Measurements from ENCODE around the gene DUS4L. TPM values are rescaled to one million over a fixed set of nuclear protein-coding genes. Genes with fewer than 3 reads are reported as not detected.

Gene DUS4L
- total RNA-seq, 1 experiment from 2014 or later, result 15.3 TPM

DNA sequence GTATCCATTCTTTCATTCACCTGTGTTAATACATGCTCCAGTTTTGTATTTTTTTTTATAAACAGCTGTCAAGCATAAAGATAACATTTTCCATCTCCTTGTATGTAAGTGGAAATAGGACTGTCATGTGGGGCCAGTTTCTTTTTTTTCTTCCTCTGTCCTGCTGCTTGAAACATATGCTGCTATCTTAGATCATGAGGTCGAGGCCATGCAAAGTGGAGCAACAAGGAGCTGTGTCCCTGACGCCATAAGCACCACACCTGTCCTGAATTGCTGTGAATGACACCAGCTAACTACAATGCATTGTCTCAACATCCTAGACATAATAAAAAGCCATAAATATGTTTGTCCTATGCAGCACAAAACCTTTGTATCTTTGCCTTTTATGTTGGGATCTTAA lies 59.1 kb downstream of the DUS4L start (continued):
- no peak for TF ChIP-seq FOXK1 (CRISPR knock-in tag; IDR thresholded peaks at IDR 0.05)
- TF ChIP-seq ELF4 (CRISPR knock-in tag; IDR thresholded peaks at IDR 0.05; ENCODE audit: low read depth), result no peak
- TF ChIP-seq GABPB1 (CRISPR knock-in tag; IDR thresholded peaks at IDR 0.05), result no peak
- no peak for TF ChIP-seq ETV6 (CRISPR knock-in tag; IDR thresholded peaks at IDR 0.05)
- TF ChIP-seq, protein P1, sequence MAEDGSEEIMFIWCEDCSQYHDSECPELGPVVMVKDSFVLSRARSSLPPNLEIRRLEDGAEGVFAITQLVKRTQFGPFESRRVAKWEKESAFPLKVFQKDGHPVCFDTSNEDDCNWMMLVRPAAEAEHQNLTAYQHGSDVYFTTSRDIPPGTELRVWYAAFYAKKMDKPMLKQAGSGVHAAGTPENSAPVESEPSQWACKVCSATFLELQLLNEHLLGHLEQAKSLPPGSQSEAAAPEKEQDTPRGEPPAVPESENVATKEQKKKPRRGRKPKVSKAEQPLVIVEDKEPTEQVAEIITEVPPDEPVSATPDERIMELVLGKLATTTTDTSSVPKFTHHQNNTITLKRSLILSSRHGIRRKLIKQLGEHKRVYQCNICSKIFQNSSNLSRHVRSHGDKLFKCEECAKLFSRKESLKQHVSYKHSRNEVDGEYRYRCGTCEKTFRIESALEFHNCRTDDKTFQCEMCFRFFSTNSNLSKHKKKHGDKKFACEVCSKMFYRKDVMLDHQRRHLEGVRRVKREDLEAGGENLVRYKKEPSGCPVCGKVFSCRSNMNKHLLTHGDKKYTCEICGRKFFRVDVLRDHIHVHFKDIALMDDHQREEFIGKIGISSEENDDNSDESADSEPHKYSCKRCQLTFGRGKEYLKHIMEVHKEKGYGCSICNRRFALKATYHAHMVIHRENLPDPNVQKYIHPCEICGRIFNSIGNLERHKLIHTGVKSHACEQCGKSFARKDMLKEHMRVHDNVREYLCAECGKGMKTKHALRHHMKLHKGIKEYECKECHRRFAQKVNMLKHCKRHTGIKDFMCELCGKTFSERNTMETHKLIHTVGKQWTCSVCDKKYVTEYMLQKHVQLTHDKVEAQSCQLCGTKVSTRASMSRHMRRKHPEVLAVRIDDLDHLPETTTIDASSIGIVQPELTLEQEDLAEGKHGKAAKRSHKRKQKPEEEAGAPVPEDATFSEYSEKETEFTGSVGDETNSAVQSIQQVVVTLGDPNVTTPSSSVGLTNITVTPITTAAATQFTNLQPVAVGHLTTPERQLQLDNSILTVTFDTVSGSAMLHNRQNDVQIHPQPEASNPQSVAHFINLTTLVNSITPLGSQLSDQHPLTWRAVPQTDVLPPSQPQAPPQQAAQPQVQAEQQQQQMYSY (CRISPR knock-in tag; IDR thresholded peaks at IDR 0.05), result no peak
- TF ChIP-seq, protein P2, sequence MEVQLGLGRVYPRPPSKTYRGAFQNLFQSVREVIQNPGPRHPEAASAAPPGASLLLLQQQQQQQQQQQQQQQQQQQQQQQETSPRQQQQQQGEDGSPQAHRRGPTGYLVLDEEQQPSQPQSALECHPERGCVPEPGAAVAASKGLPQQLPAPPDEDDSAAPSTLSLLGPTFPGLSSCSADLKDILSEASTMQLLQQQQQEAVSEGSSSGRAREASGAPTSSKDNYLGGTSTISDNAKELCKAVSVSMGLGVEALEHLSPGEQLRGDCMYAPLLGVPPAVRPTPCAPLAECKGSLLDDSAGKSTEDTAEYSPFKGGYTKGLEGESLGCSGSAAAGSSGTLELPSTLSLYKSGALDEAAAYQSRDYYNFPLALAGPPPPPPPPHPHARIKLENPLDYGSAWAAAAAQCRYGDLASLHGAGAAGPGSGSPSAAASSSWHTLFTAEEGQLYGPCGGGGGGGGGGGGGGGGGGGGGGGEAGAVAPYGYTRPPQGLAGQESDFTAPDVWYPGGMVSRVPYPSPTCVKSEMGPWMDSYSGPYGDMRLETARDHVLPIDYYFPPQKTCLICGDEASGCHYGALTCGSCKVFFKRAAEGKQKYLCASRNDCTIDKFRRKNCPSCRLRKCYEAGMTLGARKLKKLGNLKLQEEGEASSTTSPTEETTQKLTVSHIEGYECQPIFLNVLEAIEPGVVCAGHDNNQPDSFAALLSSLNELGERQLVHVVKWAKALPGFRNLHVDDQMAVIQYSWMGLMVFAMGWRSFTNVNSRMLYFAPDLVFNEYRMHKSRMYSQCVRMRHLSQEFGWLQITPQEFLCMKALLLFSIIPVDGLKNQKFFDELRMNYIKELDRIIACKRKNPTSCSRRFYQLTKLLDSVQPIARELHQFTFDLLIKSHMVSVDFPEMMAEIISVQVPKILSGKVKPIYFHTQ (CRISPR knock-in tag; IDR thresholded peaks at IDR 0.05), result no peak

DNA sequence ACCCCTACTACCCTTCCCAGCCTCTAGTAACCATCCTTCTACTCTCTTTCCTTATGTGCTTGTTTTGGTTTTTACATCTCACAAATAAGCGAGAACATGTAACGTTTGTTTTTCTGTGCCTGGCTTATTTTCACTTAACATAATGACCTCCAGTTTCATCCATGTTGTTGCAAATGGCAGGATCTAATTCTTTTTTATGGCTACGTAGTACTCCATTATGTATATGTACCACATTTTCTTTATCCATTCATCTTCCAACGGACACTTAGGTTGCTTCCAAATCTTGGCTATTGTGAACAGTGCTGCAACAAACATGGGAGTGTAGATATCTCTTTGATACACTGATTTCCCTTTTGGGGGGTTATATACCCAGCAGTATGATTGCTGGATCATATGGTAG lies 63.2 kb downstream of the DUS4L start:
- peaks cover 4% of the 10 kb centered on the region for H3K4me1 Mint-ChIP-seq
- peaks cover 7% of the 10 kb centered on the region for H3K9me3 Mint-ChIP-seq
- no peak for DNase-seq (ENCODE audit: low spot score)
- H3K36me3 Mint-ChIP-seq, result no peaks in the 10 kb centered on the region
- ChIA-PET POLR2A (no interaction called here), CTCF (no interaction called here)
- H3K4me3 Mint-ChIP-seq, result no peak overlapping the region
- ATAC-seq, result no peak
- H3K27me3 Mint-ChIP-seq (ENCODE audit: low read depth), result no peaks in the 10 kb centered on the region
- no peak overlapping the region for H3K27ac Mint-ChIP-seq
- TF ChIP-seq ELF4 (CRISPR knock-in tag; IDR thresholded peaks at IDR 0.05; ENCODE audit: low read depth), result no peak
- TF ChIP-seq ATF1 (CRISPR knock-in tag; IDR thresholded peaks at IDR 0.05), result no peak
- TF ChIP-seq, protein P3, sequence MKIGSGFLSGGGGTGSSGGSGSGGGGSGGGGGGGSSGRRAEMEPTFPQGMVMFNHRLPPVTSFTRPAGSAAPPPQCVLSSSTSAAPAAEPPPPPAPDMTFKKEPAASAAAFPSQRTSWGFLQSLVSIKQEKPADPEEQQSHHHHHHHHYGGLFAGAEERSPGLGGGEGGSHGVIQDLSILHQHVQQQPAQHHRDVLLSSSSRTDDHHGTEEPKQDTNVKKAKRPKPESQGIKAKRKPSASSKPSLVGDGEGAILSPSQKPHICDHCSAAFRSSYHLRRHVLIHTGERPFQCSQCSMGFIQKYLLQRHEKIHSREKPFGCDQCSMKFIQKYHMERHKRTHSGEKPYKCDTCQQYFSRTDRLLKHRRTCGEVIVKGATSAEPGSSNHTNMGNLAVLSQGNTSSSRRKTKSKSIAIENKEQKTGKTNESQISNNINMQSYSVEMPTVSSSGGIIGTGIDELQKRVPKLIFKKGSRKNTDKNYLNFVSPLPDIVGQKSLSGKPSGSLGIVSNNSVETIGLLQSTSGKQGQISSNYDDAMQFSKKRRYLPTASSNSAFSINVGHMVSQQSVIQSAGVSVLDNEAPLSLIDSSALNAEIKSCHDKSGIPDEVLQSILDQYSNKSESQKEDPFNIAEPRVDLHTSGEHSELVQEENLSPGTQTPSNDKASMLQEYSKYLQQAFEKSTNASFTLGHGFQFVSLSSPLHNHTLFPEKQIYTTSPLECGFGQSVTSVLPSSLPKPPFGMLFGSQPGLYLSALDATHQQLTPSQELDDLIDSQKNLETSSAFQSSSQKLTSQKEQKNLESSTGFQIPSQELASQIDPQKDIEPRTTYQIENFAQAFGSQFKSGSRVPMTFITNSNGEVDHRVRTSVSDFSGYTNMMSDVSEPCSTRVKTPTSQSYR (CRISPR knock-in tag; IDR thresholded peaks at IDR 0.05), result no peak
- no peak for TF ChIP-seq FOXJ3 (CRISPR knock-in tag; IDR thresholded peaks at IDR 0.05; ENCODE audit: borderline replicate concordance)
- TF ChIP-seq CBFB (CRISPR knock-in tag; IDR thresholded peaks at IDR 0.05; ENCODE audit: low read depth), result no peak
- TF ChIP-seq SMAD4 (CRISPR knock-in tag; IDR thresholded peaks at IDR 0.05), result no peak
- TF ChIP-seq, protein P4, sequence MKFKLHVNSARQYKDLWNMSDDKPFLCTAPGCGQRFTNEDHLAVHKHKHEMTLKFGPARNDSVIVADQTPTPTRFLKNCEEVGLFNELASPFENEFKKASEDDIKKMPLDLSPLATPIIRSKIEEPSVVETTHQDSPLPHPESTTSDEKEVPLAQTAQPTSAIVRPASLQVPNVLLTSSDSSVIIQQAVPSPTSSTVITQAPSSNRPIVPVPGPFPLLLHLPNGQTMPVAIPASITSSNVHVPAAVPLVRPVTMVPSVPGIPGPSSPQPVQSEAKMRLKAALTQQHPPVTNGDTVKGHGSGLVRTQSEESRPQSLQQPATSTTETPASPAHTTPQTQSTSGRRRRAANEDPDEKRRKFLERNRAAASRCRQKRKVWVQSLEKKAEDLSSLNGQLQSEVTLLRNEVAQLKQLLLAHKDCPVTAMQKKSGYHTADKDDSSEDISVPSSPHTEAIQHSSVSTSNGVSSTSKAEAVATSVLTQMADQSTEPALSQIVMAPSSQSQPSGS (CRISPR knock-in tag; IDR thresholded peaks at IDR 0.05; ENCODE audit: borderline replicate concordance, low read depth), result no peak
- no peak for TF ChIP-seq MXD4 (CRISPR knock-in tag; IDR thresholded peaks at IDR 0.05; ENCODE audit: borderline replicate concordance)
- TF ChIP-seq OVOL2 (CRISPR knock-in tag; IDR thresholded peaks at IDR 0.05; ENCODE audit: borderline replicate concordance), result no peak
- TF ChIP-seq, protein P5, sequence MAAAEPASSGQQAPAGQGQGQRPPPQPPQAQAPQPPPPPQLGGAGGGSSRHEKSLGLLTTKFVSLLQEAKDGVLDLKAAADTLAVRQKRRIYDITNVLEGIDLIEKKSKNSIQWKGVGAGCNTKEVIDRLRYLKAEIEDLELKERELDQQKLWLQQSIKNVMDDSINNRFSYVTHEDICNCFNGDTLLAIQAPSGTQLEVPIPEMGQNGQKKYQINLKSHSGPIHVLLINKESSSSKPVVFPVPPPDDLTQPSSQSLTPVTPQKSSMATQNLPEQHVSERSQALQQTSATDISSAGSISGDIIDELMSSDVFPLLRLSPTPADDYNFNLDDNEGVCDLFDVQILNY (CRISPR knock-in tag; IDR thresholded peaks at IDR 0.05), result no peak
- TF ChIP-seq GTF2I (CRISPR knock-in tag; conservative IDR thresholded peaks at IDR 0.05), result no peak
- TF ChIP-seq, protein P6, sequence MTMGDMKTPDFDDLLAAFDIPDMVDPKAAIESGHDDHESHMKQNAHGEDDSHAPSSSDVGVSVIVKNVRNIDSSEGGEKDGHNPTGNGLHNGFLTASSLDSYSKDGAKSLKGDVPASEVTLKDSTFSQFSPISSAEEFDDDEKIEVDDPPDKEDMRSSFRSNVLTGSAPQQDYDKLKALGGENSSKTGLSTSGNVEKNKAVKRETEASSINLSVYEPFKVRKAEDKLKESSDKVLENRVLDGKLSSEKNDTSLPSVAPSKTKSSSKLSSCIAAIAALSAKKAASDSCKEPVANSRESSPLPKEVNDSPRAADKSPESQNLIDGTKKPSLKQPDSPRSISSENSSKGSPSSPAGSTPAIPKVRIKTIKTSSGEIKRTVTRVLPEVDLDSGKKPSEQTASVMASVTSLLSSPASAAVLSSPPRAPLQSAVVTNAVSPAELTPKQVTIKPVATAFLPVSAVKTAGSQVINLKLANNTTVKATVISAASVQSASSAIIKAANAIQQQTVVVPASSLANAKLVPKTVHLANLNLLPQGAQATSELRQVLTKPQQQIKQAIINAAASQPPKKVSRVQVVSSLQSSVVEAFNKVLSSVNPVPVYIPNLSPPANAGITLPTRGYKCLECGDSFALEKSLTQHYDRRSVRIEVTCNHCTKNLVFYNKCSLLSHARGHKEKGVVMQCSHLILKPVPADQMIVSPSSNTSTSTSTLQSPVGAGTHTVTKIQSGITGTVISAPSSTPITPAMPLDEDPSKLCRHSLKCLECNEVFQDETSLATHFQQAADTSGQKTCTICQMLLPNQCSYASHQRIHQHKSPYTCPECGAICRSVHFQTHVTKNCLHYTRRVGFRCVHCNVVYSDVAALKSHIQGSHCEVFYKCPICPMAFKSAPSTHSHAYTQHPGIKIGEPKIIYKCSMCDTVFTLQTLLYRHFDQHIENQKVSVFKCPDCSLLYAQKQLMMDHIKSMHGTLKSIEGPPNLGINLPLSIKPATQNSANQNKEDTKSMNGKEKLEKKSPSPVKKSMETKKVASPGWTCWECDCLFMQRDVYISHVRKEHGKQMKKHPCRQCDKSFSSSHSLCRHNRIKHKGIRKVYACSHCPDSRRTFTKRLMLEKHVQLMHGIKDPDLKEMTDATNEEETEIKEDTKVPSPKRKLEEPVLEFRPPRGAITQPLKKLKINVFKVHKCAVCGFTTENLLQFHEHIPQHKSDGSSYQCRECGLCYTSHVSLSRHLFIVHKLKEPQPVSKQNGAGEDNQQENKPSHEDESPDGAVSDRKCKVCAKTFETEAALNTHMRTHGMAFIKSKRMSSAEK (CRISPR knock-in tag; IDR thresholded peaks at IDR 0.05; ENCODE audit: borderline replicate concordance), result no peak
- TF ChIP-seq IRF2 (CRISPR knock-in tag; IDR thresholded peaks at IDR 0.05; ENCODE audit: borderline replicate concordance, low read depth), result no peak
- TF ChIP-seq, protein P7, sequence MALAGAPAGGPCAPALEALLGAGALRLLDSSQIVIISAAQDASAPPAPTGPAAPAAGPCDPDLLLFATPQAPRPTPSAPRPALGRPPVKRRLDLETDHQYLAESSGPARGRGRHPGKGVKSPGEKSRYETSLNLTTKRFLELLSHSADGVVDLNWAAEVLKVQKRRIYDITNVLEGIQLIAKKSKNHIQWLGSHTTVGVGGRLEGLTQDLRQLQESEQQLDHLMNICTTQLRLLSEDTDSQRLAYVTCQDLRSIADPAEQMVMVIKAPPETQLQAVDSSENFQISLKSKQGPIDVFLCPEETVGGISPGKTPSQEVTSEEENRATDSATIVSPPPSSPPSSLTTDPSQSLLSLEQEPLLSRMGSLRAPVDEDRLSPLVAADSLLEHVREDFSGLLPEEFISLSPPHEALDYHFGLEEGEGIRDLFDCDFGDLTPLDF (CRISPR knock-in tag; IDR thresholded peaks at IDR 0.05), result no peak
- TF ChIP-seq NFATC4 (CRISPR knock-in tag; IDR thresholded peaks at IDR 0.05), result no peak
